ENCODE measurements around the gene ANKRD33B.
"Not testable (repeated sequence)": the region's sequence is repeated elsewhere in the genome, so short reads cannot be mapped to it uniquely, and the experiment has no call there.

ANKRD33B gene

GRCh38 chr5:10630126-10630525 is 66.3 kb downstream of the ANKRD33B start:
- DNase-seq, result peak in 1 of 10 donors; percentile 69

GRCh38 chr5:10630744-10631143 is 66.9 kb downstream of the ANKRD33B start:
- peak in 1 of 10 donors; percentile 32 for DNase-seq
- intact Hi-C loops (cut with DNase I), result not testable (repeated sequence)

More at GRCh38 chr5:10630126-10630525, 66.3 kb downstream of the ANKRD33B start:
- intact Hi-C loops (cut with DNase I), result no loop called here

- intact Hi-C loops (cut with DNase I), result no loop called here
- DNase-seq, result peak in 2 of 10 donors; percentile 43 to 62
Measured at GRCh38 chr5:10631316-10631996, 67.6 kb downstream of the ANKRD33B start.

- intact Hi-C loops (cut with DNase I), result no loop called here
- DNase-seq, result peak in 2 of 10 donors; percentile 28 to 77
Measured at GRCh38 chr5:10632110-10632761, 68.4 kb downstream of the ANKRD33B start.

DNA sequence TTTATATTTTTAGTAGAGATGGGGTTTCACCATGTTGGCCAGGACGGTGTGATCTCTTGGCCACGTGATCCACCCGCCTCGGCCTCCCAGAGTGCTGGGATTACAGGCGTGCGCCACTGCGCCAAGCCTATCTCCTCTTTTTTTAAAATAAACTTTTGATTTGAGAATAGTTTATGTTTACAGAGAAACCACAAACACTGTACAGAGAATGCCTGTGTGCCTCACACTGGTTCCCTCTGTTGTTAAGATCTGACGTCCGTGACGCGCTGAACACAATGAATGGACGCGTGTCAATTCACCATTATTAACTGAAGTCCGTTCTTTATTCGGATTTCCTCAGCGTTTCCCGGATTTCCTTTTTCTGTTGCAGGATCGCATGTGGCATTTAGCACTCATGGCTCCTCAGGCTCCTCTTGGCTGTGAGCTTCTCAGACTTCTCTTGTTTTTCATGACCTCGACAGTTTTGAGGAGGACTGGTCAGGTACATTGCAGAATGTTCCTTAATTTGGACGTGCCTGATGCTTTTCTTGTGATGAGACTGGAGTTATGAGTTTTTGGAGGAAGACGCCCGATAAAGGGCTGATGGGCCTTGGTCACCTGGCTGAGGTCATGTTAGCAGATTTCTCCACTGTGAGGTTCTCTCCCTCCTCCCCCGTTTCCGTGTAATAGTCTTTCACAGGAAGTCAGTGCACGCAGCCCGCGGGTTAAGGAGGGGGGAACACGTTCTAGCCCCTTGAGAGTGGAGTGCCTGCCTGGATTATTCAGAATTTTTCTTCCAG is 69.6 kb downstream of the ANKRD33B start:
- intact Hi-C loops (cut with DNase I), result no loop called here
- peak in 1 of 10 donors; percentile 32 for DNase-seq

DNA sequence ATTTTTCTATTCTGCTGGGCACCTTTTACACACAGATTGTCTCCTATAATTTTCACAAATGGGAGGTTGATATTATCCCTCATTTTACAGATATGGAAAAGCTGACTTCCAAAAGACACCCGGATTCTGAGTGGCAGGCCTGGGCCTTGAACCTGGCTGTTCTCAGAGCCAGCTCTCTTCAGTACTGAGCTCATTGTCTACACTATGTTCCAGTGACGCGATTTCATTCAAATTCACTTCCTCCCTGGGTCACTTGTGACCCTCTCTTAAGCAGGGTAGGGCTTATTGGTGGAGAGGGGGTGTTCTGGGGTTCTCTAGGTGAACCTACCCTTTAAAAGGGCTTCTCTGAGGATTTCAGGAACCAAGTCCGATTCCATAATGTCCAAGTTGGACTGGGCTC is 70.2 kb downstream of the ANKRD33B start:
- intact Hi-C loops (cut with DNase I), result no loop called here

DNA sequence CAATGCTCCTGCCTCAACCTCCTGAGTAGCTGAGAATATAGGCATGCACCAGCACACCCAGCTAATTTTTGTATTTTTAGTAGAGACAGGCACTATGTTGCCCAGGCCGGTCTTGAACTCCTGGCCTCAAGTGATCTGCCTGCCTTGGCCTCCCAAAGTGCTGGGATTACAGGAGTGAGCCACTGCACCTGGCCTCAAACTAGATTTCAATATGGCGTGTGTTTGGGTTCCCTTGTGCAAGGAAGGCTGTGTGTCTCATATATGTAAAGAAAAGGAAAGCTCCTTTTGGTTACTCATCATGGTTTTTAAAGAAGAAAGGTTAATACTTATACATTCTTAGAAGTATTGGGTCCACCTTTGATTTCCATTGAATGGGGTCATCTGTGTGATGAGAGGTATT is 70.7 kb downstream of the ANKRD33B start:
- intact Hi-C loops (cut with DNase I), result no loop called here
- peak in 1 of 10 donors; percentile 3 for DNase-seq

More for the DNA sequence above, 70.2 kb downstream of the ANKRD33B start:
- DNase-seq, result peak in 1 of 10 donors; percentile 31

- intact Hi-C loops (cut with DNase I), result no loop called here
- DNase-seq, result peak in 1 of 10 donors; percentile 28
Measured at GRCh38 chr5:10635257-10635866, 71.5 kb downstream of the ANKRD33B start.

DNA sequence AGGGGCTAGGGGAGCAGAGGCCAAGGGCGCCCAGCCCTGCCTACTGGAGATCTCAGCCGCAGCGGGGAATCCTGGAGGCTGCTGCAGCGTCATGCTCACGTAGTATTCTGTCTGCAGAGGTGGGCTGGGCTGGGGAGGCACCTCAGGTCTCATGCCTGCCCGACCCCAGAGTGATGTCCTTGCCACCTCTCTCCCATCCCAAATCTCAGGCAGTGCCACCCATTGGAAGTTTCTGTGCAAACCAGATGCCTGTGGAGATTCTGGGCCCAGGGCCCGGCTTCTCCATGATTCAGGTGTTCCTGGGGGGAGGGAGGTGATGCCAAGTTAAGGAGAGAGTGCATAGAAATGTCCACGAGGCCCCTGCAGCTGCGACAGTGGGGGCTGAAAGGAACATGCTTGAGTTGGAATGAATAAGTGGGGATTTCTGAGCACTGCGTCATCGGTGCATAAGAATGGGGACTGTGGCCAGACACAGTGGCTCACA is 72.0 kb downstream of the ANKRD33B start:
- DNase-seq, result peak in 1 of 10 donors; percentile 73
- intact Hi-C loops (cut with DNase I), result no loop called here

- peak in 1 of 10 donors; percentile 61 for DNase-seq
- intact Hi-C loops (cut with DNase I), result no loop called here
Measured at GRCh38 chr5:10636363-10637142, 72.7 kb downstream of the ANKRD33B start.

DNA sequence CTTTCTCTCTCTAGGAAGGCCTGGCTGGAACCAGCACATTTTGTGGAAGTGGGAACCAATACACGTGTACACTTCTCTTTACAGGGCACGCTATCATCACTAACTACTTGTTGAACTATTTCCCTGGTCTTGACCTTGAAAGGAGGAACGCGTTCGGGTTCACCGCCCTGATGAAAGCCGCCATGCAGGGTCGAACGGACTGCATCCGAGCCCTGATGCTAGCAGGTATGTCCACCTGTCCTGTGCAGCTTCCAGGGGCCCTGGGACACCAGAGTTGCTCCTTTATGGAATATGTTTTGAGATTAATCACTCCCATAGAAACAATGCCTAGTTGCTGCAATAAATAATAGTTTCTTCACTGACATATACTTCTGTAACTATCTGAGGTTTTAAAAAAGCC is 74.1 kb downstream of the ANKRD33B start:
- DNase-seq, result peak in 1 of 10 donors; percentile 69
- intact Hi-C loops (cut with DNase I), result no loop called here

DNA sequence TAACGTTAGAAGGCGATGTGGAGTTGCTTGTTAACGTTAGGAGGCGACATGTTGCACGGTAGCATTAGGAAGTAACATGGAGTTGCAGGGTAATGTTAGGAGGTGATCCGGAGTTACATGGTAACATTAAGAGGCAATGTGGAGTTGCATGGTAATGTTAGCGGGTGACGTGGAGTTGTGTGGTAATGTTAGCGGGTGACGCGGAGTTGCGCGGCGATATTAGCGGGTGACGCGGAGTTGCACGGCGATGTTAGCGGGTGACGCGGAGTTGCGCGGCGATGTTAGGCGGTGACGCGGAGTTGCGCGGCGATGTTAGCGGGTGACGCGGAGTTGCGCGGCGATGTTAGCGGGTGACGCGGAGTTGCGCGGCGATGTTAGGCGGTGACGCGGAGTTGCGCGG is 74.9 kb downstream of the ANKRD33B start:
- DNase-seq, result peak in 1 of 10 donors; percentile 5
- intact Hi-C loops (cut with DNase I), result not testable (repeated sequence)

DNA sequence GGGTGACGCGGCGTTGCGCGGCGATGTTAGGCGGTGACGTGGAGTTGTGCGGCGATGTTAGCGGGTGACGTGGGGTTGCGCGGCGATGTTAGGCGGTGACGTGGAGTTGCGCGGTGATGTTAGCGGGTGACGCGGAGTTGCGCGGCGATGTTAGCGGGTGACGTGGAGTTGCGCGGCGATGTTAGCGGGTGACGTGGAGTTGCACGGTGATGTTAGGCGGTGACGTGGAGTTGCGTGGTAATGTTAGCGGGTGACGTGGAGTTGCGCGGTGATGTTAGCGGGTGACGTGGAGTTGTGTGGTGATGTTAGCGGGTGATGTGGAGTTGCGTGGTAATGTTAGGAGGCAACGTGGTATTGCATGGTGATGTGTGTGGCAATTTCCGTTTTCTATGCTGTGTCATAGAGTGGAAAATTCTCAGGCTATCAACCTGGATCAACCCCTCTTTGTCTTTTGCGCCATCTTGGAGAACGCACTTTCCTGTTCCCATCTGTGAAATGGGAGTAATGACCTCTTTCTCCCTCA is 76.0 kb downstream of the ANKRD33B start:
- DNase-seq, result peak in 1 of 10 donors; percentile 2
- intact Hi-C loops (cut with DNase I), result no loop called here

- peak in 1 of 10 donors; percentile 56 for DNase-seq
- intact Hi-C loops (cut with DNase I), result no loop called here
Measured at GRCh38 chr5:10642367-10642766, 78.5 kb downstream of the ANKRD33B start.

- DNase-seq, result peak in 1 of 10 donors; percentile 26
- intact Hi-C loops (cut with DNase I), result no loop called here
Measured at GRCh38 chr5:10644192-10644591, 80.3 kb downstream of the ANKRD33B start.

GRCh38 chr5:10645146-10645545 is 81.3 kb downstream of the ANKRD33B start:
- DNase-seq, result peak in 1 of 10 donors; percentile 33
- intact Hi-C loops (cut with DNase I), result no loop called here

GRCh38 chr5:10645671-10646070 is 81.8 kb downstream of the ANKRD33B start:
- intact Hi-C loops (cut with DNase I), result no loop called here
- DNase-seq, result peak in 1 of 10 donors; percentile 7

DNA sequence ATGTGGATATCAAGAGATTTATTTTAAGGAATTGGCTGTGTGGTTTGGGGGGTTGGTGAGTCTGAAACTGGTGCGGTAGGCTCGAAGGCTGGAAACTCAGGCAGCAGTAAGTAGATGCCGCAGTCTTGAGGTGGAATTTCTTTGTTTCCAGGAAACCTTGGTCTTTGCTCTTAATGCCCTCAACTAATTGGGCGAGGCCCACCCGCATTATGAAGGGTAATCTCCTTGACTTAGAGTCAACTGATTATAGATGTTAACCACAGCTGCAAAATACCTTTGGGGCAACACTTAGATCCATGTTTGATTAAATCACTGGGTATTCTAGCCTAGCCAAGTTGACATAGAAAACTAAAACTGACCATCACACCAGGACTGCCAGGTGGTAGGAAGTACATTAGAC is 83.8 kb downstream of the ANKRD33B start:
- intact Hi-C loops (cut with DNase I), result no loop called here
- peak in 1 of 10 donors; percentile 21 for DNase-seq
